ENCODE results near the gene HDAC7. TPM values are rescaled to one million over a fixed set of nuclear protein-coding genes. Genes with fewer than 3 reads are reported as not detected.

Gene HDAC7
- total RNA-seq, 1 experiment from 2014 or later: 71.2 TPM

GRCh38 chr12:47769234-47770085 lies 50.2 kb downstream of the HDAC7 start:
- BruUV-seq (replicated peaks): no TSS peak
- no peaks in the 10 kb centered on the region for H3K27me3 Mint-ChIP-seq (ENCODE audit: insufficient read depth, unreplicated experiment)
- intact Hi-C loops (cut with micrococcal nuclease; ENCODE audit: unreplicated experiment): no loop called here

GRCh38 chr12:47768323-47768811 lies 51.3 kb downstream of the HDAC7 start:
- peaks cover 37% of the 10 kb centered on the region for H3K4me1 ChIP-seq
- CTCF ChIA-PET: interaction anchor here (0.6 to 6.5 kb wide), 16 partner anchors 9 to 181 kb away, joined by 3 to 155 read pairs (median 5); partner anchors contain the start of genes ENDOU, RAPGEF3 and RPAP3
- intact Hi-C loops (cut with micrococcal nuclease; ENCODE audit: unreplicated experiment): loop anchor here (1.0 kb wide), 1 partner anchor 9 kb away; no protein-coding TSS in a partner anchor

More at GRCh38 chr12:47769234-47770085, 50.2 kb downstream of the HDAC7 start:
- Histone ChIP-seq H3K27me3 (replicated peaks; ENCODE audit: control insufficient read depth, insufficient read depth, low read length) (no peaks in the 10 kb centered on the region), H3K4me3 (ENCODE audit: low read depth, low read length) (no peak overlapping the region), H3K36me3 (ENCODE audit: control insufficient read depth, insufficient read depth, low read length) (no peaks in the 10 kb centered on the region), H3K9me3 (no peaks in the 10 kb centered on the region), H3K4me1 (peaks cover 37% of the 10 kb centered on the region)
- POLR2A ChIA-PET: interaction anchor here (1.6 kb wide), 1 partner anchor 64 kb away, joined by 7 read pairs; the partner anchor contains the start of gene RPAP3
- TF ChIP-seq CTCF (IDR thresholded peaks at IDR 0.05; ENCODE audit: insufficient read depth in 1 of 2, low read depth in 1 of 2, low read length in 1 of 2, severe bottlenecking in 1 of 2, unreplicated experiment in 1 of 2): no peak
- Mint-ChIP-seq H3K4me3 (ENCODE audit: unreplicated experiment) (no peak overlapping the region), H3K27ac (ENCODE audit: unreplicated experiment) (no peak overlapping the region), H3K4me1 (ENCODE audit: low read depth, unreplicated experiment) (peaks cover 7% of the 10 kb centered on the region), H3K9me3 (ENCODE audit: unreplicated experiment) (no peaks in the 10 kb centered on the region), H3K36me3 (ENCODE audit: insufficient read depth, unreplicated experiment) (peaks cover 13% of the 10 kb centered on the region)
- DNase-seq: no peak
- CTCF ChIA-PET: interaction anchor here (0.7 to 6.5 kb wide), 9 partner anchors 8 to 1231 kb away, joined by 3 to 155 read pairs (median 5); partner anchors contain the start of genes ENDOU and RAPGEF3

More at GRCh38 chr12:47768323-47768811, 51.3 kb downstream of the HDAC7 start:
- POLR2A ChIA-PET: interaction anchor here (0.7 to 1.6 kb wide), 3 partner anchors 10 to 62 kb away, joined by 3 to 7 read pairs (median 3); partner anchors contain the start of genes RAPGEF3 and RPAP3
- Mint-ChIP-seq H3K4me1 (ENCODE audit: low read depth, unreplicated experiment) (peaks cover 7% of the 10 kb centered on the region), H3K36me3 (ENCODE audit: insufficient read depth, unreplicated experiment) (peaks cover 6% of the 10 kb centered on the region), H3K9me3 (ENCODE audit: unreplicated experiment) (no peaks in the 10 kb centered on the region), H3K4me3 (ENCODE audit: unreplicated experiment) (no peak overlapping the region), H3K27ac (ENCODE audit: unreplicated experiment) (no peak overlapping the region), H3K27me3 (ENCODE audit: insufficient read depth, unreplicated experiment) (no peaks in the 10 kb centered on the region)
- no peak overlapping the region for H3K4me3 ChIP-seq (ENCODE audit: low read depth, low read length)
- no TSS peak for BruUV-seq (replicated peaks)
- no peaks in the 10 kb centered on the region for H3K27me3 ChIP-seq (replicated peaks; ENCODE audit: control insufficient read depth, insufficient read depth, low read length)
- TF ChIP-seq CTCF (IDR thresholded peaks at IDR 0.05; ENCODE audit: insufficient read depth in 1 of 2, low read depth in 1 of 2, low read length in 1 of 2, severe bottlenecking in 1 of 2, unreplicated experiment in 1 of 2): no peak
- peak; percentile 79 to 85 for DNase-seq
- H3K36me3 ChIP-seq (ENCODE audit: control insufficient read depth, insufficient read depth, low read length): no peaks in the 10 kb centered on the region
- H3K9me3 ChIP-seq: no peaks in the 10 kb centered on the region

Data from Caco-2 (cell line).